ENCODE measurements around the gene CNRIP1.
A peak's percentile ranks its signal among the peaks of the same experiment; 100 is the strongest.

CNRIP1 gene

GRCh38 chr2:68291314-68291713 is 28.4 kb downstream of the CNRIP1 start:
- no peak for DNase-seq

GRCh38 chr2:68290901-68291300 is 28.8 kb downstream of the CNRIP1 start:
- DNase-seq: no peak

- no peak for DNase-seq
Measured at GRCh38 chr2:68287580-68288441, 31.9 kb downstream of the CNRIP1 start.

GRCh38 chr2:68284896-68285295 is 34.9 kb downstream of the CNRIP1 start:
- no peak for DNase-seq

GRCh38 chr2:68283419-68283812 is 36.3 kb downstream of the CNRIP1 start:
- no peak for DNase-seq

- DNase-seq: no peak
Measured at GRCh38 chr2:68282811-68283418, 36.8 kb downstream of the CNRIP1 start.

DNA sequence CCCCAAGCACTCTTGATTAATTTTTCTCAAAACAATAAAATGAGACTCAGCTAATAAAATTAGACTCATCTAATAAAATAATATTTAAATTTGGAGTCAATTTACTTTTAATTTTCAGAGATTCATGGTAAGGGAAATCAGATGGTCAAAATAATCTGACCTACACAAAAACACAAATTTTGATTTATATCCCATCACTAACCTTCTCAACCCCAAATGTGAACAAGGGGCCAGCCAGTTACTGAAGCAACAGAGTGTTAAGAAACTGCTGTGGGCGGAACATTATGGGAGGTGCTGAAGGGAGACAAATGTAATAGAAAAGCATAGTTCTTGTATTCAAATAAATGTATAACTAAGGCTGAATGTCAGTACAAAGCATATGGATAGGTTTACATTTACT is 39.0 kb downstream of the CNRIP1 start:
- DNase-seq: no peak

DNA sequence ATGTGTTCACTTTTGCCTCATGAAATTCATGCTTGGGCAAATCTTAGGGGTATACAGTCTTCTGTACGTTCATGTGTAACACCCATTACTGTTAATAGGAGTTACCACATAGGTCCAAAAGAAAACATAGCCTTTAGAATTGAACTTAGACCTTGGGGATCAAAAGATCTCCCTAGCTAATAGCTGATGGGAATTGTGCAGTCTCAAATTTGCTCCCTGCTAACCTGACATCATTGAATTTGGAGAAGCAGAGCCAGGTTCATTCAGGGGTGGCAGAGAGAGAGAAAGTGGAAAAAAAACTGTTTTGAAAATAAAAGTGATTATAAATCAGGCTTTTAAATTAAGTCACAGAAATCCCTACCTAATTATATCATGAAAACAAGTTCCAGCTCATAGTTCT is 39.4 kb downstream of the CNRIP1 start:
- no peak for DNase-seq

DNA sequence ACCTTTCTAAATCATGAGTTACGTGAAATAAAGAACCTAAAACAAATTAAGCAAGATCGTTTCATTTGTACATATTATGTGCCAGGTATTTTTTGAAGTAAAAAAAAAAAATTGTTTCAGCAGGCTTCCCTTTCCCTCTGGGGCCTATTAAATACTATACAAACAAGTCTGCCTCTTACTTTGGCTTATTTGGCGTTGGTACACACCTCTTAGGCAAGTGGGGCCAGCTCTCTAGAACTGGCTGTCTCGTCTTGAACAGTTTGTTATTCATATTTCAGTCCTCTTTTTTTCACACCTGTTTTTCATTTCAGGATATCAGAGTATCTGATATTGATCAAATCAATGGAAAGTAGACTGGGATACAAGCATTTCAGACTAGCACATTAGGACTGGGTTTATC is 40.1 kb downstream of the CNRIP1 start:
- DNase-seq: no peak

GRCh38 chr2:68278169-68278568 is 41.6 kb downstream of the CNRIP1 start:
- no peak for DNase-seq

GRCh38 chr2:68274022-68274421 is 45.7 kb downstream of the CNRIP1 start:
- no peak for DNase-seq

- no peak for DNase-seq
Measured at GRCh38 chr2:68272246-68272994, 47.3 kb downstream of the CNRIP1 start.

- no peak for DNase-seq
Measured at GRCh38 chr2:68266655-68267054, 53.1 kb downstream of the CNRIP1 start.

DNA sequence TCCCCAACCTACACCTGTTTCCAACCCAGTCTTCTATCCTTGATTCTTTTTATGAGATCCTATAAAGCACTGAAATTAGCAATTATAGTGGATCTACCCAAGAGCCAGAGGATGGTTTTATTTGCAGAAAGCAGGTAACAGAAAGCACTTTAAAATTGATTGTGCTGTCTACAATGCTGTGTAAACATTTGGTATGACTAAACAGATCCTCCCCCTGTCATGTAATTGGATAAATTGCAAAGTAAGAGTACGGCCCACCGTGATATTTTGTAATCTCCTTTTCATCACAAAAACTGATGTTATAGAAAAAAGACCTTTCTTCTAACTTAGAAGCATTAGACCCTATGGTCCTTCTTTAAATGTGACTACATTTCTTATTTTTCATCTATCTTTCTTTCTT is 56.1 kb downstream of the CNRIP1 start:
- DNase-seq: no peak

DNA sequence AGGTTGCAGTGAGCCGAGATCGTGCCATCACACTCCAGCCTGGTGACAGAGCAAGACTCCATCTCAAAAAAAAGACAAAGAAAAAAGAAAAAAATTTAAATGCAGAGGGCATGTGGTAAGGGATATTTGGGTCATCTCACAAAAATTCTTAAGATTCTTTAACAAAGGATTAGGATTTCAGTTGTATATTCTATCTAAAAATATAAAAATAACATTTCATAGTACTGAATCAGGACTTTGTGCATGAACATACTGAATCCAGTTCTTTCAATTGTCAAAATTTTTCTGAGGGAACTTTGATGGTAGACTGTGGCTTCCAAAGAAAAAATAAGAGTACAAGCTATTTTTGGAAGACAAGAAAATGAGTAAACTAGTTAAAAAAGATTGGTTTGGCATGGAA is 60.9 kb downstream of the CNRIP1 start:
- no peak for DNase-seq

DNA sequence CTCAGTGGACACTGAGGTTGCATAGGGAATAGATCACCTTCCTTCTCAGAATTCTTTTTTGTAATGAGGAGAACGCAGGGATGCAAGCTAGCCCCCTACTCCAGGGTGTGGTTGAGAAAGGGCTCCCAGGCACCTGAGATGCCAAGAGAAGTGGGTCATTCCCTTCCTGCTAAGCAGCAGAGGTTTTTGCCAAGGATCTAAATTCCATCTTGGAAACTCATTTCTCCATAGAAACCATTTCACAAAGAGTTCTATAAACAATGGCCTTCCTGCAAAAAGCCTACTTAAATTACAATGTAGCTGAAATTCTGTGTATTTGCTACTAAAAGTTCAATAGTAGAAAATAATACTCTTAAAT is 63.7 kb downstream of the CNRIP1 start:
- no peak for DNase-seq

DNA sequence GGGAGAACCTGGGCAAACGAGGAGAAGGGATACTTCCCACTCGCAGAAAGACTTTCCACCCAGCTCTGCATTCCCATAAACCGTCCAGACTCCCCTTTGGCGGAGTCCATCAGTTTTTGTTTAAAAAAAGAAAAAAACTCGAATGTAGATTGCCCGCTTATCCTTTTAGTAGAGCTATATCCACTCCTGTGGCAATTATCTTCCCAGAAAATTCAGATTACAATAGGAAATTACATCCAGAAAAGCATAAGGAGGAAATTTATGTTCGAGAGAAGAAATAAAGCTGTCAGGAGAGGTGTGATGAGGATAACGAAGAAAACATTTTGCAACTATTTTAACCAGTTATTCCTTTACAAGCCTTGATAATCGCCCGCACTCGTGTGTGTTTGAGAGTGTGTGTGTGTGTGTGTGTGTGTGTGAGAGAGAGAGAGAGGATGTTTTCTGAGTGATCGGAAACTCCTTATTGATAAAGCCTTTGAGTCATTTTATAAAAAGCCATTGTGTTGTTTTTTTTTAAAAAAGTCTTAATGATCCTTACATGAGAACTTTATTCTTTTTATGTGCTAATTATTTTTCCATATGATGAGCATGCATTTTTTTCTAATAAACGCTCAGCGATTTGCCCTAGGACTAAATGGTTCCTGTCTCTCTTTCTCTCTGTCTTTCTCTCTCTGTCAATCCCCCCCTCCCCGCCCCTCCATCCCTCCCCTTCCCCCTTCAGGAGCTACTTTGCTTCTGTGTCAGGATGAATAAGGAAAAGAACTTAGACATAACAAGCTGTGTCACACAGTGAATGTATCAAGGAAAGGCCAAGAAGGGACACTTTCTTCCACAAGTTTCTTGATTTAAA is 66.3 kb downstream of the CNRIP1 start:
- DNase-seq: no peak

GRCh38 chr2:68252400-68253218 is 67.1 kb downstream of the CNRIP1 start, which contains the start of gene PPP3R1:
PPP3R1 (minus strand) TSS chr2:68252532; CDS start chr2:68252127, 405 bp downstream.
- peak; percentile 94 for DNase-seq

DNA sequence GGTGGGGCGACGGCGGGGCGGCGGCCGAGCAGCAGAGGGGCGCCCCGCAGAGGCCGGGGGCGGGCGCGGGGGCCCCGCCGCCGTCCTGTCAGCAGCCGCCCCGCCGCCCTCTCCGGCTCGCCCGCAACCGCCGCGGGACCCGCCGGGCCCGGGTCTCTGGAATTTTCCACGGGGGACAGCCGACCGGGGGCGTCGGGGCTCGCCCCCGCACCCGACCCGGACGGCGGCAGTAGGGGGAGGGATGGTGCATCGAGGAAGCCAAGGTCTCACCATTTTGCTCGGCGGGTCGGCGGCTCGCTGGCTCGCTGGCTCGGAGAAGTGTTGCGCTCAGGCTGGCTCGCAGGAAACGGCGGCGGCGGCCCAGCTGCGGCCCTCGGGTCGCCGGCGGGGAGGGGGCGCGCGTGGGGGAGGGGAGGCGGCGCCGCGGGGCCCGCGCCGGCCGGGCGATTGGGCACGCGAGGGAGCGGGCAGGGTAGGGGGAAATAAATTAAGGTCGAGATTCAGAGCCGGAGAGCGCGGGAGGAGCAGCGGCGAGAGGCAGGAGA is 67.8 kb downstream of the CNRIP1 start:
- DNase-seq: no peak

GRCh38 chr2:68251187-68251854 is 68.4 kb downstream of the CNRIP1 start:
- DNase-seq: peak; percentile 48

GRCh38 chr2:68250652-68251186 is 69.0 kb downstream of the CNRIP1 start:
- DNase-seq: no peak
